Activated effector memory CD4-positive, alpha-beta T cell treated with anti-CD3 and anti-CD28 coated beads, Interleukin-2, amount 50 U/mL, for 16 hours (primary cell): ENCODE results near the gene BMP5.
"Not testable (repeated sequence)": the region's sequence is repeated elsewhere in the genome, so short reads cannot be mapped to it uniquely, and the experiment has no call there.

Source experiments
- DNase-seq: peaks from one replicate; pipeline ENCODE4 v3.0.0-alpha.2; 2020

The BMP5 gene

GRCh38 chr6:55875400-55875799, at the start of gene BMP5:
TSS of gene BMP5 (minus strand) at chr6:55875590. CDS start at chr6:55874865, 725 bp downstream.
- no peak for DNase-seq

- DNase-seq, result no peak
These were observed 47.0 kb upstream of the BMP5 start for GRCh38 chr6:55922406-55922805.

GRCh38 chr6:55919716-55920308, 44.4 kb upstream of the BMP5 start:
- no peak for DNase-seq

GRCh38 chr6:55918639-55919038, 43.2 kb upstream of the BMP5 start:
- no peak for DNase-seq

GRCh38 chr6:55917751-55918415, 42.5 kb upstream of the BMP5 start:
- no peak for DNase-seq

- DNase-seq, result no peak
These were observed 40.8 kb upstream of the BMP5 start for GRCh38 chr6:55916188-55916587.

- no peak for DNase-seq
These were observed 38.1 kb upstream of the BMP5 start for GRCh38 chr6:55913228-55914195.

- DNase-seq, result not testable (repeated sequence)
These were observed 35.1 kb upstream of the BMP5 start for GRCh38 chr6:55910466-55910865.

- DNase-seq, result not testable (repeated sequence)
These were observed 34.5 kb upstream of the BMP5 start for GRCh38 chr6:55909911-55910310.

GRCh38 chr6:55902796-55903195, 27.4 kb upstream of the BMP5 start:
- DNase-seq, result no peak

GRCh38 chr6:55901765-55902270, 26.4 kb upstream of the BMP5 start:
- DNase-seq, result no peak

- no peak for DNase-seq
These were observed 23.0 kb upstream of the BMP5 start for GRCh38 chr6:55898342-55898741.

- no peak for DNase-seq
These were observed 22.0 kb upstream of the BMP5 start for GRCh38 chr6:55897346-55897745.

GRCh38 chr6:55895972-55896730, 20.8 kb upstream of the BMP5 start:
- DNase-seq, result no peak

GRCh38 chr6:55892749-55893357, 17.5 kb upstream of the BMP5 start:
- no peak for DNase-seq

GRCh38 chr6:55888917-55889316, 13.5 kb upstream of the BMP5 start:
- DNase-seq, result no peak

- no peak for DNase-seq
These were observed 10.9 kb upstream of the BMP5 start for GRCh38 chr6:55886185-55886836.

GRCh38 chr6:55882718-55883569, 7.6 kb upstream of the BMP5 start:
- no peak for DNase-seq

GRCh38 chr6:55877283-55877682, 1.9 kb upstream of the BMP5 start:
- no peak for DNase-seq

- DNase-seq, result no peak
These were observed 1.1 kb downstream of the BMP5 start for GRCh38 chr6:55874316-55874715.

- no peak for DNase-seq
These were observed 2.5 kb downstream of the BMP5 start for GRCh38 chr6:55872866-55873265.
